ENCODE results near the gene ALDH1B1. TPM values are rescaled to one million over a fixed set of nuclear protein-coding genes. Genes with fewer than 3 reads are reported as not detected.

Gene ALDH1B1
- total RNA-seq, 1 experiment from 2014 or later, result 29.0 TPM

DNA sequence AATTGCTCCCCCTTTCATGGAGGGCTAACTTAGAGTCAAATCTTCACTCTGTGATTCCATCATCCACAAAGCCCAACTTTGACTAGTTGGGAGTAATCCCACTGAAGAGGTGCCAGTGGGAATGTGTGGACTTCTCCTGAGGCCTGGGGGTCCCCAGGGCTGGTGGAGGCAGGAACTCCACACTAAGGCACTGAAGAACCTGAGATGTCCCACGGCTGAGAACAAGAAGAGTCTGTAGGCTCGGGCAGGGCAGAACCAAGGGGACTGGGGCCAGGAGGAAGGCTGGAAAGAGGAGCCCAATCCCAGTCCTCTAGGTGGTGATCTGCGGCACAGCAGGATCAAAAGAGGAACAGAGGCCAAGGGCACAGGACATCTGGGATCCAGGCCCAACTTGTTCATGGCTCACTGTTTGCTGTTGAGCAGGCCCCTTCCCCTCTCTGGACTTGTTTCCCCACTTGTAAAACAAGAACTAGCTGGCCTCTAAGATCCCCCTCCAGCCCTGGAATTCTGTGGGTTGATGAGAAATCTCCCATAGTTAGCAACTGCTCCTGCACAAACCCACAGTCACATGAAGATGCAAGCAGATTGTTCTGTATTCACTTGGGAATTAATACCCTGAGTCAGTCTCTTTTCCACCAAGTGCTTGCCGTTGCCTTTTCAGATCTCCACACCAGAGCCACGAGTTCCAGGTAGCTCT is 32.7 kb upstream of the ALDH1B1 start:
- H3K27me3 ChIP-seq (ENCODE audit: low read length), result no peaks in the 10 kb centered on the region
- no peaks in the 10 kb centered on the region for H3K79me2 ChIP-seq (ENCODE audit: low read length)
- H4K20me1 ChIP-seq (ENCODE audit: low read length), result no peaks in the 10 kb centered on the region
- H3K4me2 ChIP-seq (ENCODE audit: low read length), result no peak overlapping the region
- ChIA-PET CTCF (no interaction called here), POLR2A (ENCODE audit: unreplicated experiment) (interaction anchor here (0.6 kb wide), 1 partner anchor 734 kb away, joined by 21 read pairs; no protein-coding TSS in a partner anchor)
- no peaks in the 10 kb centered on the region for H3K9me2 ChIP-seq (replicated peaks; ENCODE audit: low read length)
- H2AFZ ChIP-seq (ENCODE audit: low read length), result no peak overlapping the region
- DNase-seq (no peak), ATAC-seq (no peak)
- no peak overlapping the region for H3K27ac ChIP-seq (ENCODE audit: low read length)
- no peak overlapping the region for H3K4me3 ChIP-seq (ENCODE audit: low read length)
- no TSS peak for BruUV-seq (replicated peaks)
- intact Hi-C loops (cut with micrococcal nuclease), result loop anchor here (5.0 to 10.0 kb wide), 2 partner anchors 613 to 775 kb away; no protein-coding TSS in a partner anchor
- H3K36me3 ChIP-seq (ENCODE audit: low read depth, low read length), result no peaks in the 10 kb centered on the region
- TF ChIP-seq, protein P1, sequence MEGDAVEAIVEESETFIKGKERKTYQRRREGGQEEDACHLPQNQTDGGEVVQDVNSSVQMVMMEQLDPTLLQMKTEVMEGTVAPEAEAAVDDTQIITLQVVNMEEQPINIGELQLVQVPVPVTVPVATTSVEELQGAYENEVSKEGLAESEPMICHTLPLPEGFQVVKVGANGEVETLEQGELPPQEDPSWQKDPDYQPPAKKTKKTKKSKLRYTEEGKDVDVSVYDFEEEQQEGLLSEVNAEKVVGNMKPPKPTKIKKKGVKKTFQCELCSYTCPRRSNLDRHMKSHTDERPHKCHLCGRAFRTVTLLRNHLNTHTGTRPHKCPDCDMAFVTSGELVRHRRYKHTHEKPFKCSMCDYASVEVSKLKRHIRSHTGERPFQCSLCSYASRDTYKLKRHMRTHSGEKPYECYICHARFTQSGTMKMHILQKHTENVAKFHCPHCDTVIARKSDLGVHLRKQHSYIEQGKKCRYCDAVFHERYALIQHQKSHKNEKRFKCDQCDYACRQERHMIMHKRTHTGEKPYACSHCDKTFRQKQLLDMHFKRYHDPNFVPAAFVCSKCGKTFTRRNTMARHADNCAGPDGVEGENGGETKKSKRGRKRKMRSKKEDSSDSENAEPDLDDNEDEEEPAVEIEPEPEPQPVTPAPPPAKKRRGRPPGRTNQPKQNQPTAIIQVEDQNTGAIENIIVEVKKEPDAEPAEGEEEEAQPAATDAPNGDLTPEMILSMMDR (conservative IDR thresholded peaks at IDR 0.05; ENCODE audit: low read depth, low read length), result no peak
- H3F3A ChIP-seq (ENCODE audit: low read length, unreplicated experiment), result no peaks in the 10 kb centered on the region
- H3K9ac ChIP-seq (ENCODE audit: low read length), result no peak overlapping the region
- H3K4me1 ChIP-seq (ENCODE audit: insufficient read depth, low read length), result peaks cover 4% of the 10 kb centered on the region; the same call in 1 of the 2 replicates
- H3K9me3 ChIP-seq (ENCODE audit: low read length), result no peaks in the 10 kb centered on the region

DNA sequence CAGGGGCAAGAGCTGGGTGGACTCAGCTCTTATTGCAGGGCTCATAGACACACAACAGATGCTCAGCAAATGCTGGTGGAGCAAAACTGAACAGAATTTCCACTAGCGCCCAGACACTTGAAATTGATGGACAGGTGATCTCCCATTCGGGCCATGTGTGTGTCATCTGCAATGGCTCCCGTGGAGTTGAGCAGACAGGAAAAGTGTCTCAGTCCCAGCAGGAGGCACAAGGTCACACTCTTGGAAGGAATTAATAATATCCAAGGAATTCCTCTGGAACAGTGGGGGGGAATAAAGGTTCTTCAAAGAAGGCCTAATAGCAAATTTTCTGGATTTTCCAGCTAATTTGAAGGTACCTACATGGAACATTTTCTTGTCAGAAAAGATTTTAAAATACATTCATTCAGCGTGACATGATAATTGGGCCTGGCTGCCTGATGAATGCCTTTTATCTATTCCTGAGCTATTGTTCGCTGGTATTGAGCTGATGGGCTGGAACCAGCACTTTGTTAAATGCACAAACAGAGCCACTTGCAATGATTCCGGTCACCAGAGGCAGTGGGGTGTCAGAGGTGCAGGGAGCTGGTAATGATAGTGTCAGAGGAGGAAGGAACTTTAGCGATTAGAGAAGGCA is 31.5 kb upstream of the ALDH1B1 start:
- ATAC-seq, result no peak
- DNase-seq, result no peak
- POLR2A ChIA-PET (ENCODE audit: unreplicated experiment), result interaction anchor here (0.6 to 0.7 kb wide), 2 partner anchors 210 to 735 kb away, joined by 7 to 21 read pairs; no protein-coding TSS in a partner anchor
- intact Hi-C loops (cut with micrococcal nuclease), result loop anchor here (5.0 to 10.0 kb wide), 2 partner anchors 614 to 776 kb away; no protein-coding TSS in a partner anchor
- TF ChIP-seq, protein P1 (conservative IDR thresholded peaks at IDR 0.05; ENCODE audit: low read depth, low read length), result no peak
- TF ChIP-seq EZH2 (IDR thresholded peaks at IDR 0.05; ENCODE audit: low read length, unreplicated experiment) (no peak), EZH2phosphoT487 (IDR thresholded peaks at IDR 0.05; ENCODE audit: borderline replicate concordance, low read length) (no peak)
- Histone ChIP-seq H3K9me3 (ENCODE audit: low read length) (no peaks in the 10 kb centered on the region), H3K27me3 (ENCODE audit: low read length) (no peaks in the 10 kb centered on the region), H3K79me2 (ENCODE audit: low read length) (no peaks in the 10 kb centered on the region), H2AFZ (ENCODE audit: low read length) (no peak overlapping the region), H3K4me3 (ENCODE audit: low read length) (no peak overlapping the region), H3K4me1 (ENCODE audit: insufficient read depth, low read length) (peaks cover 4% of the 10 kb centered on the region; the same call in 1 of the 2 replicates), H3K27ac (ENCODE audit: low read length) (no peak overlapping the region), H3K9ac (ENCODE audit: low read length) (no peak overlapping the region), H3F3A (ENCODE audit: low read length, unreplicated experiment) (no peaks in the 10 kb centered on the region), H3K36me3 (ENCODE audit: low read depth, low read length) (no peaks in the 10 kb centered on the region), H4K20me1 (ENCODE audit: low read length) (no peaks in the 10 kb centered on the region), H3K9me2 (replicated peaks; ENCODE audit: low read length) (no peaks in the 10 kb centered on the region), H3K4me2 (ENCODE audit: low read length) (no peak overlapping the region)
- CTCF ChIA-PET, result no interaction called here
- no TSS peak for BruUV-seq (replicated peaks)

DNA sequence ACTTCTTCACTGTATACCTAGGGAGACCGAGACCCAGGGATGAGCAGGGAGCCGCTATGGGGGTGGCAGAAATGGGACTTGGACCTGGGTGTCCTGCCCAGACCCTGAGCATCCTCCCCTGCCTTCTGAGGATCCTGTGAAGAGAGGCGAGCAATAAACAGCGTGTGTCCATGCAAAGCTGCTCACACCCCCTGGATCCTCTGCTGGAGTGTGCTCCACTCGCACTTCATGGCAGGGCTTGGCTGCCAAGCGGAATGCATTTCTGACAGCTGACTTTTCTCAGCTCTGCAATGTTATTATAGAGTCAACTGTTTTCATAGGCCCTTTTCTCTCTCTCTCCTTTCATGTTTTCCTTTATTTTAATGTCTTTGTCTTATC is 31.0 kb upstream of the ALDH1B1 start:
- H3K4me1 ChIP-seq (ENCODE audit: insufficient read depth, low read length), result peaks cover 4% of the 10 kb centered on the region; the same call in 1 of the 2 replicates
- TF ChIP-seq, protein P1 (conservative IDR thresholded peaks at IDR 0.05; ENCODE audit: low read depth, low read length), result no peak
- no peak for TF ChIP-seq EZH2phosphoT487 (IDR thresholded peaks at IDR 0.05; ENCODE audit: borderline replicate concordance, low read length)
- no peak for TF ChIP-seq EZH2 (IDR thresholded peaks at IDR 0.05; ENCODE audit: low read length, unreplicated experiment)
- H4K20me1 ChIP-seq (ENCODE audit: low read length), result no peaks in the 10 kb centered on the region
- H3K9me3 ChIP-seq (ENCODE audit: low read length), result no peaks in the 10 kb centered on the region
- intact Hi-C loops (cut with micrococcal nuclease), result loop anchor here (5.0 to 10.0 kb wide), 2 partner anchors 614 to 777 kb away; no protein-coding TSS in a partner anchor
- POLR2A ChIA-PET (ENCODE audit: unreplicated experiment), result interaction anchor here (0.7 kb wide), 1 partner anchor 210 kb away, joined by 7 read pairs; no protein-coding TSS in a partner anchor
- no peaks in the 10 kb centered on the region for H3F3A ChIP-seq (ENCODE audit: low read length, unreplicated experiment)
- no TSS peak for BruUV-seq (replicated peaks)
- H3K36me3 ChIP-seq (ENCODE audit: low read depth, low read length), result no peaks in the 10 kb centered on the region
- no peak overlapping the region for H3K27ac ChIP-seq (ENCODE audit: low read length)
- H3K27me3 ChIP-seq (ENCODE audit: low read length), result no peaks in the 10 kb centered on the region
- DNase-seq (no peak), ATAC-seq (no peak)
- no peaks in the 10 kb centered on the region for H3K9me2 ChIP-seq (replicated peaks; ENCODE audit: low read length)
- H3K4me3 ChIP-seq (ENCODE audit: low read length), result no peak overlapping the region
- no peak overlapping the region for H3K9ac ChIP-seq (ENCODE audit: low read length)
- CTCF ChIA-PET, result no interaction called here
- no peak overlapping the region for H3K4me2 ChIP-seq (ENCODE audit: low read length)
- H3K79me2 ChIP-seq (ENCODE audit: low read length), result no peaks in the 10 kb centered on the region
- no peak overlapping the region for H2AFZ ChIP-seq (ENCODE audit: low read length)

All from PC-3 (cell line).